ENCODE measurements around the gene CDS1. TPM values are rescaled to one million over a fixed set of nuclear protein-coding genes. Genes with fewer than 3 reads are reported as not detected.

CDS1 gene
- total RNA-seq, 4 donors from 2014 or later: 0.07 to 1.1 TPM; not detected in 2

DNA sequence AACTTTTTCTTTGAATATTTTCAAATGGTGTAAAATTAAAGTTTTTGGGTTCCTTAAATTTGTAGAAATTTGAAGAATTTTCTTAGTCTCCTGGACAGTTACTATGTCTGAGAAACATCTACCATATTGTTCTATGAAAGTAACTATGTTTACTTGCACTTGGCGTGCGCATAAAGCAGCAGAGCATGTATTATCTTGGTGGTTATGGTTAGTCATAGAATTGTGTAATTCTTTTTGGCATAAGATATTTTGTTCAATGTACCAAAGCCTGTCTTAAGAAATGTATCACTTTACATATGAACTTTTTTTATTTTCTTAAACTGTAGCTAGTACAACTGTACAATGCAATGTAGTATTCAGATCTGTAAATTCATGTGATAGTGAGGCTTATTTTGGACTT, 49.2 kb downstream of the CDS1 start:
- Histone ChIP-seq H3K36me3 (no peaks in the 10 kb centered on the region), H3K4me3 (no peak overlapping the region), H3K27ac (no peak overlapping the region), H3K27me3 (no peaks in the 10 kb centered on the region), H3K4me1 (no peaks in the 10 kb centered on the region), H3K9me3 (no peaks in the 10 kb centered on the region)
- TF ChIP-seq, protein P1, sequence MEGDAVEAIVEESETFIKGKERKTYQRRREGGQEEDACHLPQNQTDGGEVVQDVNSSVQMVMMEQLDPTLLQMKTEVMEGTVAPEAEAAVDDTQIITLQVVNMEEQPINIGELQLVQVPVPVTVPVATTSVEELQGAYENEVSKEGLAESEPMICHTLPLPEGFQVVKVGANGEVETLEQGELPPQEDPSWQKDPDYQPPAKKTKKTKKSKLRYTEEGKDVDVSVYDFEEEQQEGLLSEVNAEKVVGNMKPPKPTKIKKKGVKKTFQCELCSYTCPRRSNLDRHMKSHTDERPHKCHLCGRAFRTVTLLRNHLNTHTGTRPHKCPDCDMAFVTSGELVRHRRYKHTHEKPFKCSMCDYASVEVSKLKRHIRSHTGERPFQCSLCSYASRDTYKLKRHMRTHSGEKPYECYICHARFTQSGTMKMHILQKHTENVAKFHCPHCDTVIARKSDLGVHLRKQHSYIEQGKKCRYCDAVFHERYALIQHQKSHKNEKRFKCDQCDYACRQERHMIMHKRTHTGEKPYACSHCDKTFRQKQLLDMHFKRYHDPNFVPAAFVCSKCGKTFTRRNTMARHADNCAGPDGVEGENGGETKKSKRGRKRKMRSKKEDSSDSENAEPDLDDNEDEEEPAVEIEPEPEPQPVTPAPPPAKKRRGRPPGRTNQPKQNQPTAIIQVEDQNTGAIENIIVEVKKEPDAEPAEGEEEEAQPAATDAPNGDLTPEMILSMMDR (IDR thresholded peaks at IDR 0.05 in 4 of 5, conservative IDR thresholded peaks at IDR 0.05 in 1 of 5): no peak
- TF ChIP-seq POLR2A (IDR thresholded peaks at IDR 0.05): no peak
- in situ Hi-C loops (cut with MboI; ENCODE audit: low sequenced_read_pairs in 4 of 4) (no loop called here), intact Hi-C loops (cut with DNase I; ENCODE audit: low total_unique reads) (no loop called here)
- DNase-seq (no peak), ATAC-seq (no peak)

DNA sequence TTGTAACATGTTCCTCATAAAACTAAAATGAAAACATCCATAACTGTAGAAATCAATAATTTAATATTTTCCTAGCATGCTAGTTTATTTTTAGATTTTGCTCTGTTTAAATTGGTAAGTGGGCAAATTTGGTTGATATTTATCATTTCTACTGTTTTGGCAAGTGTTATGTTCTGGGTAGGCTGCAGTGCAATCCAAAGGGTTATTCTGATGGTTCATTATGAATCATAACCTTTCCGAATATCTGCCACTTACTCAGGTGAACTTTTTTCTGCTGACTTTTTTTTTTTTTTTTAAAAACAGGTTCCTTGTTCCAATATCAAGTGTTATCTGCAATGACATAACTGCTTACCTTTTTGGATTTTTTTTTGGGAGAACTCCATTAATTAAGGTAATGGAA, 52.0 kb downstream of the CDS1 start:
- Histone ChIP-seq H3K27ac (no peak overlapping the region), H3K36me3 (no peaks in the 10 kb centered on the region), H3K4me1 (no peaks in the 10 kb centered on the region), H3K27me3 (no peaks in the 10 kb centered on the region), H3K4me3 (no peak overlapping the region), H3K9me3 (no peaks in the 10 kb centered on the region)
- in situ Hi-C loops (cut with MboI; ENCODE audit: low sequenced_read_pairs in 4 of 4): no loop called here
- intact Hi-C loops (cut with DNase I; ENCODE audit: low total_unique reads): no loop called here
- DNase-seq (no peak), ATAC-seq (no peak)
- TF ChIP-seq, protein P1 (IDR thresholded peaks at IDR 0.05 in 4 of 5, conservative IDR thresholded peaks at IDR 0.05 in 1 of 5): no peak
- TF ChIP-seq POLR2A (IDR thresholded peaks at IDR 0.05): no peak

DNA sequence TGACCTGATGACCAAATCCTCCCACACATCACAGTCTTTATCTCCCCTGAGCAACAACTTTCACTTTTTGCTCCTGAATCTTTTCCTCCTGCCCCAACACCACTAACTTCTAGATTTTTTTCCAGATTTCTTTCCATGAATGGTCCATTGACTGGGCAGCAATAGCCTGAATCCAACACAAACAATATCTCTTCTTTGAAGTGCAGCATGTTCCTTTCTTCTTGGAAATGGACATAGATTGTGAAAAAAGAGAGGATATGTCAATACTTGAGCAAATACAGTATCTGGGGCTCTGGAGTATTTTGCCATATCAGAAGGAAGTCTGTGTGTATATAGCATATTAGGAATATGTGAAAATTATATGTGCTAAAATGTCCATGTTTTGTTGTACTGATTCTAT, 55.2 kb downstream of the CDS1 start:
- ATAC-seq (no peak), DNase-seq (no peak)
- Histone ChIP-seq H3K36me3 (no peaks in the 10 kb centered on the region), H3K4me1 (no peaks in the 10 kb centered on the region), H3K9me3 (no peaks in the 10 kb centered on the region), H3K27me3 (no peaks in the 10 kb centered on the region), H3K4me3 (no peak overlapping the region), H3K27ac (no peak overlapping the region)
- intact Hi-C loops (cut with DNase I; ENCODE audit: low total_unique reads) (no loop called here), in situ Hi-C loops (cut with MboI; ENCODE audit: low sequenced_read_pairs in 4 of 4) (no loop called here)
- TF ChIP-seq, protein P1 (IDR thresholded peaks at IDR 0.05 in 4 of 5, conservative IDR thresholded peaks at IDR 0.05 in 1 of 5): no peak
- no peak for TF ChIP-seq POLR2A (IDR thresholded peaks at IDR 0.05)

DNA sequence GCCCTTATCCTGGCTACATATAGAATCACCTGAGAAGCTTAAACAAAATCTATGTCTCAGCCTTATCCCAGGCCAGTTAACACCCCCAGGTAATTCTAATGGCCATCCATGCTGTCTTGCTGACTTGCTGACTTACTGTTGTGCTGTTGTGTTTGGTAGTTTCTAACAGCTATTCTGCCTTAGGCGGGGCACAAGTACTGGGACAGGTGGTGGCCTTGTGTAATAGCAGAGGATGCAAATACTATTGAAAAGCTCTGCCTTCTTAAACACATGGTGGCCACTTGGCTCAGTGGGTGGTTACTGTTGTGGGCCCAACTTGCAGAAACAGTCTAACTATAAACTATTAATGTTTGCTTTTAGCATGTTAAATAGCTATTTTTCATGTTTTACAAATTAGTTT, 56.2 kb downstream of the CDS1 start:
- ATAC-seq: no peak
- no peaks in the 10 kb centered on the region for H3K36me3 ChIP-seq
- no peak overlapping the region for H3K27ac ChIP-seq
- intact Hi-C loops (cut with DNase I; ENCODE audit: low total_unique reads) (no loop called here), in situ Hi-C loops (cut with MboI; ENCODE audit: low sequenced_read_pairs in 4 of 4) (no loop called here)
- no peaks in the 10 kb centered on the region for H3K4me1 ChIP-seq
- no peak overlapping the region for H3K4me3 ChIP-seq
- no peaks in the 10 kb centered on the region for H3K9me3 ChIP-seq
- TF ChIP-seq, protein P1 (IDR thresholded peaks at IDR 0.05 in 4 of 5, conservative IDR thresholded peaks at IDR 0.05 in 1 of 5): no peak
- TF ChIP-seq POLR2A (IDR thresholded peaks at IDR 0.05): no peak
- no peak for DNase-seq
- no peaks in the 10 kb centered on the region for H3K27me3 ChIP-seq

DNA sequence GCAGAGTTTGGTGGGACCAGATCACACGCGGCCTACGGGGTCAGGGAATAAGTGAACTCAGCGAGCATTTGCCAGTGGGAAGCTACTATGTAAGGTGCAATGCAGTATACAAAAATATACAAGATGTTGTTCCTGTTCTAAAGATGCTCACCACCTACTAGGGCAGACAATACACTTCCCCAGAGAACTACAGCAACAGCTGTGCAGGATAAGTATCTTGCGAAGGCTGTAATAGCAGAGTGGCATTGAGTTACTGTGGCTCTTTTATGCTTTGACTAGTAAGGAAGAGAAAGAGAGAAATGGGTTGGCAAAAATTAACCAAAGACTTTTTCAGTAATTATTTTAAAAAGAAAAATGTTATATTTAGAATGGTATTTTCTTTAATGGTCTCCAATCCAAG, 61.2 kb downstream of the CDS1 start:
- in situ Hi-C loops (cut with MboI; ENCODE audit: low sequenced_read_pairs in 4 of 4): no loop called here
- Histone ChIP-seq H3K27ac (no peak overlapping the region), H3K27me3 (no peaks in the 10 kb centered on the region), H3K36me3 (no peaks in the 10 kb centered on the region), H3K4me3 (no peak overlapping the region), H3K9me3 (no peaks in the 10 kb centered on the region), H3K4me1 (no peaks in the 10 kb centered on the region)
- TF ChIP-seq POLR2A (IDR thresholded peaks at IDR 0.05): no peak
- TF ChIP-seq, protein P1 (IDR thresholded peaks at IDR 0.05 in 4 of 5, conservative IDR thresholded peaks at IDR 0.05 in 1 of 5): no peak
- ATAC-seq: no peak
- DNase-seq: no peak
- intact Hi-C loops (cut with DNase I; ENCODE audit: low total_unique reads): no loop called here
